ENCODE results near the gene SPI1. TPM values are rescaled to one million over a fixed set of nuclear protein-coding genes. Genes with fewer than 3 reads are reported as not detected.

The SPI1 gene
- total and polyA plus RNA-seq, 2 donors (not counting 3 experiments of a cell fraction or from before 2014, with no cell fraction given): not detected

GRCh38 chr11:47392546-47393162, 14.3 kb upstream of the SPI1 start:
- no peaks in the 10 kb centered on the region for H3K9me1 ChIP-seq (replicated peaks; ENCODE audit: control insufficient read depth, extremely low read depth, insufficient read depth, low read length)
- intact Hi-C loops (cut with micrococcal nuclease): no loop called here
- ChIA-PET CTCF (interaction anchor here (0.9 to 5.5 kb wide), 4 partner anchors 16 to 38 kb away, joined by 4 to 76 read pairs (median 4); partner anchors contain the start of gene SLC39A13), POLR2A (no interaction called here)
- dilution Hi-C loops (cut with MboI; ENCODE audit: extremely low pct_ligation_motif_present, low sequenced_read_pairs): no loop called here
- no peak overlapping the region for H3K4me2 ChIP-seq (ENCODE audit: insufficient read depth, low read length)
- no peaks in the 10 kb centered on the region for H4K20me1 ChIP-seq (replicated peaks; ENCODE audit: control insufficient read depth, extremely low read depth, insufficient read depth, low read length)
- H3K36me3 ChIP-seq (ENCODE audit: control insufficient read depth in 2 of 2, extremely low read depth in 1 of 2, insufficient read depth in 2 of 2, low read length in 2 of 2): no peaks in the 10 kb centered on the region
- H3K9ac ChIP-seq (replicated peaks; ENCODE audit: extremely low read depth, insufficient read depth, low read length): no peak overlapping the region
- no peak for FAIRE-seq
- TF ChIP-seq POLR2A (IDR thresholded peaks at IDR 0.05; ENCODE audit: low read depth, low read length) (no peak), POLR2AphosphoS5 (IDR thresholded peaks at IDR 0.05; ENCODE audit: insufficient read depth, low read depth, low read length) (no peak), EZH2 (IDR thresholded peaks at IDR 0.05; ENCODE audit: borderline replicate concordance, low read depth, low read length, severe bottlenecking) (no peak), JUN (IDR thresholded peaks at IDR 0.05; ENCODE audit: borderline replicate concordance, insufficient read depth, insufficient read length, low read depth) (no peak), GATA2 (IDR thresholded peaks at IDR 0.05; ENCODE audit: insufficient read depth, insufficient read length, low read depth, low read length) (no peak), FOS (IDR thresholded peaks at IDR 0.05; ENCODE audit: borderline replicate concordance, insufficient read depth, low read length) (no peak)
- TF ChIP-seq, protein P1, sequence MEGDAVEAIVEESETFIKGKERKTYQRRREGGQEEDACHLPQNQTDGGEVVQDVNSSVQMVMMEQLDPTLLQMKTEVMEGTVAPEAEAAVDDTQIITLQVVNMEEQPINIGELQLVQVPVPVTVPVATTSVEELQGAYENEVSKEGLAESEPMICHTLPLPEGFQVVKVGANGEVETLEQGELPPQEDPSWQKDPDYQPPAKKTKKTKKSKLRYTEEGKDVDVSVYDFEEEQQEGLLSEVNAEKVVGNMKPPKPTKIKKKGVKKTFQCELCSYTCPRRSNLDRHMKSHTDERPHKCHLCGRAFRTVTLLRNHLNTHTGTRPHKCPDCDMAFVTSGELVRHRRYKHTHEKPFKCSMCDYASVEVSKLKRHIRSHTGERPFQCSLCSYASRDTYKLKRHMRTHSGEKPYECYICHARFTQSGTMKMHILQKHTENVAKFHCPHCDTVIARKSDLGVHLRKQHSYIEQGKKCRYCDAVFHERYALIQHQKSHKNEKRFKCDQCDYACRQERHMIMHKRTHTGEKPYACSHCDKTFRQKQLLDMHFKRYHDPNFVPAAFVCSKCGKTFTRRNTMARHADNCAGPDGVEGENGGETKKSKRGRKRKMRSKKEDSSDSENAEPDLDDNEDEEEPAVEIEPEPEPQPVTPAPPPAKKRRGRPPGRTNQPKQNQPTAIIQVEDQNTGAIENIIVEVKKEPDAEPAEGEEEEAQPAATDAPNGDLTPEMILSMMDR (IDR thresholded peaks at IDR 0.05; ENCODE audit: extremely low read depth in 1 of 2, insufficient read depth in 1 of 2, low read depth in 1 of 2, low read length in 2 of 2): no peak
- H3K79me2 ChIP-seq (ENCODE audit: control insufficient read depth, insufficient read depth, low read length): no peaks in the 10 kb centered on the region
- H3K27me3 ChIP-seq (ENCODE audit: control insufficient read depth in 2 of 2, insufficient read depth in 2 of 2, low read length in 2 of 2): no peaks in the 10 kb centered on the region
- H3K4me1 ChIP-seq (ENCODE audit: control insufficient read depth, extremely low read depth, insufficient read depth, low read length): peaks cover 21% of the 10 kb centered on the region
- H3K9me3 ChIP-seq (replicated peaks; ENCODE audit: control insufficient read depth, insufficient read depth, low read length): no peaks in the 10 kb centered on the region
- no peak overlapping the region for H3K27ac ChIP-seq (ENCODE audit: insufficient read depth, low read depth, low read length)
- no peak for DNase-seq (ENCODE audit: low read depth, low spot score)
- no peak overlapping the region for H3K4me3 ChIP-seq (replicated peaks in 1 of 3; ENCODE audit: insufficient read depth in 1 of 3, low read depth in 1 of 3, low read length in 3 of 3)
- no TSS peak for BruUV-seq (replicated peaks)
- no peak overlapping the region for H2AFZ ChIP-seq (ENCODE audit: low read depth, low read length)
